Psoas muscle (tissue), 8 donors: ENCODE results near the gene CDK19. TPM values are rescaled to one million over a fixed set of nuclear protein-coding genes. Genes with fewer than 3 reads are reported as not detected.
"Not testable (repeated sequence)": the region's sequence is repeated elsewhere in the genome, so short reads cannot be mapped to it uniquely, and the experiment has no call there.

Source experiments
- ATAC-seq, 4 donors: fragments of 200-7000 bp; cut with Tn5 transposase; one replicate each; pipeline ENCODE4 v1.9.1; 2020; ENCODE audit warnings: moderate library complexity in 3 of 4, mild to moderate bottlenecking in 2 of 4
- DNase-seq, 2 donors: peaks; one replicate each; pipeline ENCODE4 v3.0.0-alpha.2; 2020
- H3K27ac ChIP-seq: fragments of 200-600 bp; one replicate; pipeline ENCODE4 v1.8.0; 2022
- H3K27me3 ChIP-seq, 3 donors: fragments of 200-600 bp in 1 of 3; one replicate each; pipeline versions ENCODE4 v1.6.1 to v1.8.0; 2013 to 2022; ENCODE audit warnings: low read length in 2 of 3, mild to moderate bottlenecking in 2 of 3, moderate library complexity in 1 of 3; ENCODE audit not compliant: insufficient read depth in 3 of 3
- H3K36me3 ChIP-seq, 2 donors: fragments of 200-600 bp in 1 of 2; one replicate each; pipeline versions ENCODE4 v1.6.1 to v1.8.0; 2013 to 2022; ENCODE audit warnings: low read depth in 1 of 2, mild to moderate bottlenecking in 1 of 2, moderate library complexity in 1 of 2; ENCODE audit not compliant: insufficient read depth in 1 of 2
- H3K4me1 ChIP-seq: fragments of 200-600 bp; one replicate; pipeline ENCODE4 v1.8.0; 2022
- H3K4me3 ChIP-seq: fragments of 200-600 bp; one replicate; pipeline ENCODE4 v1.8.0; 2022; ENCODE audit warnings: mild to moderate bottlenecking
- H3K9me3 ChIP-seq: fragments of 200-600 bp; one replicate; pipeline ENCODE4 v1.8.0; 2022
- WGBS, 3 donors: extraction: QIAGEN DNeasy Blood & Tissue Kit; methylation state at CpG; one replicate each; pipeline versions ENCODE4 v1.1.6 to v1.1.7; 2013; 5-methylcytosine and 5-hydroxymethylcytosine counted together
- intact Hi-C, 2 donors: fragments of 100-400 bp; cut with DNase I; formaldehyde crosslinking; loops; one replicate each; pipeline versions ENCODE4 v1.11.0 to v1.14.2; 2022
- polyA plus RNA-seq, 3 donors: library from polyadenylated mRNA; stranded (reverse); fragments of 200-250 nt; gene quantifications; one replicate each; pipeline ENCODE4 v1.2.3, GENCODE V29; 2013
- total RNA-seq, 4 donors: library from RNA; stranded (reverse); fragmentation: NEBNext Ultra II Directional in 2 of 4; extraction: Animal tissue kit (Norgen Biotek cat#: 25700) in 2 of 4; gene quantifications; one replicate each; pipeline versions ENCODE4 v1.2.1 to v1.2.4, GENCODE V29; 2021 to 2023
- TF ChIP-seq, protein P1 (sequence below): fragments of 200-600 bp; IDR thresholded peaks from one replicate; pipeline ENCODE4 v1.8.0; 2022; ENCODE audit warnings: antibody characterized with exemption
- donor health status: healthy with polysubstance abuse.
- donor health status: DM: no; HTN: no; CAD: no; lungs with moderate emphysema.
- donor health status: Bipolar disorder and iron deficiency.
- donor health status: healthy.
- donor health status: DM: yes; HTN: yes; CAD: no.
- donor health status: DM: no; HTN: no; CAD: no.
- donor health status: DM: no; HTN: no; CAD: no.
- donor health status: DM: yes; HTN: yes; CAD: no.

CDK19 gene
- total and polyA plus RNA-seq, 7 donors: 2.2 to 11.6 (median 5.5) TPM

DNA sequence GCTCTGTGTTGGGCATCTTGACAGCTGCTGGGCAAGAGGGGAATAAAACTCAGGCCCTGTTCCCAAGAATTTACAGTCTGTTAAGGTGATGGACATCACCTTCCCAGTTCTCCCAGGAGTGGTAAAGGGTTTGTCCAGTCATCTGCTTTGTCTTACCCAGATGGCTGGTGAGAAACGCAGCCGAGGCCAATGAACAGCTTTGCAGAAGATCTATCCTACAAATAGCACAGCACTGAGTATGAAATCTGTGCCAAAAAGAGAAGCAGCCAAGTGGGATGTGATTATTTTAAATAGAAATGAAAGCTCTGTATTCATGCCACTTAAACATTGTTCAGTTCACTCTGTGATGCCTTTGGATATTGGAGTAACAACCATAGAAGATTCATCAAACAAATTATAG lies 206.2 kb downstream of the CDK19 start:
- DNase-seq: no peak
- no peaks in the 10 kb centered on the region for H3K27me3 ChIP-seq
- ATAC-seq: no peak
- WGBS, 3 donors: 38 to 58% (median 56%) methylated on average over 2 of the region's 2 CpGs
- no peak overlapping the region for H3K4me3 ChIP-seq
- no peak overlapping the region for H3K27ac ChIP-seq
- peaks cover 0 to 17% of the 10 kb centered on the region in 2 donors for H3K36me3 ChIP-seq
- intact Hi-C loops: no loop called here
- no peaks in the 10 kb centered on the region for H3K4me1 ChIP-seq
- no peaks in the 10 kb centered on the region for H3K9me3 ChIP-seq
- TF ChIP-seq, protein P1, sequence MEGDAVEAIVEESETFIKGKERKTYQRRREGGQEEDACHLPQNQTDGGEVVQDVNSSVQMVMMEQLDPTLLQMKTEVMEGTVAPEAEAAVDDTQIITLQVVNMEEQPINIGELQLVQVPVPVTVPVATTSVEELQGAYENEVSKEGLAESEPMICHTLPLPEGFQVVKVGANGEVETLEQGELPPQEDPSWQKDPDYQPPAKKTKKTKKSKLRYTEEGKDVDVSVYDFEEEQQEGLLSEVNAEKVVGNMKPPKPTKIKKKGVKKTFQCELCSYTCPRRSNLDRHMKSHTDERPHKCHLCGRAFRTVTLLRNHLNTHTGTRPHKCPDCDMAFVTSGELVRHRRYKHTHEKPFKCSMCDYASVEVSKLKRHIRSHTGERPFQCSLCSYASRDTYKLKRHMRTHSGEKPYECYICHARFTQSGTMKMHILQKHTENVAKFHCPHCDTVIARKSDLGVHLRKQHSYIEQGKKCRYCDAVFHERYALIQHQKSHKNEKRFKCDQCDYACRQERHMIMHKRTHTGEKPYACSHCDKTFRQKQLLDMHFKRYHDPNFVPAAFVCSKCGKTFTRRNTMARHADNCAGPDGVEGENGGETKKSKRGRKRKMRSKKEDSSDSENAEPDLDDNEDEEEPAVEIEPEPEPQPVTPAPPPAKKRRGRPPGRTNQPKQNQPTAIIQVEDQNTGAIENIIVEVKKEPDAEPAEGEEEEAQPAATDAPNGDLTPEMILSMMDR: no peak

- Histone ChIP-seq H3K4me3 (no peak overlapping the region), H3K27ac (no peak overlapping the region), H3K27me3 (no peaks in the 10 kb centered on the region), H3K4me1 (no peaks in the 10 kb centered on the region), H3K36me3 (peaks cover 0 to 9% of the 10 kb centered on the region in 2 donors), H3K9me3 (no peaks in the 10 kb centered on the region)
- WGBS, 3 donors: 94 to 96% (median 96%) methylated on average over 2 of the region's 2 CpGs
- ATAC-seq (no peak), DNase-seq (no peak)
- intact Hi-C loops: no loop called here
- TF ChIP-seq, protein P1: no peak
Observed at GRCh38 chr6:110608151-110608550, 207.1 kb downstream of the CDK19 start.

- Histone ChIP-seq H3K27me3 (no peaks in the 10 kb centered on the region), H3K36me3 (no peaks in the 10 kb centered on the region), H3K9me3 (no peaks in the 10 kb centered on the region), H3K27ac (no peak overlapping the region), H3K4me3 (no peak overlapping the region), H3K4me1 (no peaks in the 10 kb centered on the region)
- ATAC-seq: no peak
- whole genome bisulfite sequencing, 3 donors: 84 to 91% (median 87%) methylated on average over 4 of the region's 4 CpGs
- intact Hi-C loops: no loop called here
- TF ChIP-seq, protein P1: no peak
- DNase-seq: no peak
Observed at GRCh38 chr6:110606151-110606550, 209.1 kb downstream of the CDK19 start.

DNA sequence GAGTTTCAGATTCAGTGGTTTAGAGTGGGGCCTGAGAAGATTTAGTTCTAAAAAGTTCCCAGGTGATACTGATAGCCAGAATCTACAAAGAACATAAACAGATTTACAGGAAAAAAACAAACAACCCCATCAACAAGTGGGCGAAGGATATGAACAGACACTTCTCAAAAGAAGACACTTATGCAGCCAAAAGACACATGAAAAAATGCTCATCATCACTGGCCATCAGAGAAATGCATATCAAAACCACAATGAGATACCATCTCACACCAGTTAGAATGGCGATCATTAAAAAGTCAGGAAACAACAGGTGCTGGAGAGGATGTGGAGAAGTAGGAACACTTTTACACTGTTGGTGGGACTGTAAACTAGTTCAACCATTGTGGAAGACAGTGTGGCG lies 214.6 kb downstream of the CDK19 start:
- intact Hi-C loops, H3K4me1 ChIP-seq, H3K36me3 ChIP-seq, H3K4me3 ChIP-seq, ATAC-seq, H3K9me3 ChIP-seq, H3K27ac ChIP-seq, DNase-seq, H3K27me3 ChIP-seq: not testable (repeated sequence)
- 71 to 95% (median 71%) methylated on average over 1 of the region's 3 CpGs for WGBS, 3 donors

- no peaks in the 10 kb centered on the region for H3K36me3 ChIP-seq
- TF ChIP-seq, protein P1: no peak
- no peaks in the 10 kb centered on the region for H3K4me1 ChIP-seq
- no peak overlapping the region for H3K4me3 ChIP-seq
- H3K27me3 ChIP-seq: peaks cover 0 to 4% (median 0%) of the 10 kb centered on the region in 3 donors
- intact Hi-C loops: no loop called here
- H3K9me3 ChIP-seq: no peaks in the 10 kb centered on the region
- DNase-seq (no peak), ATAC-seq (no peak)
- 40 to 42% (median 41%) methylated on average over 3 of the region's 3 CpGs for WGBS, 3 donors
- no peak overlapping the region for H3K27ac ChIP-seq
Observed at GRCh38 chr6:110597761-110598160, 217.5 kb downstream of the CDK19 start.
